CD8-positive, alpha-beta memory T cell (primary cell): ENCODE data around the gene NCKAP5. TPM values are rescaled to one million over a fixed set of nuclear protein-coding genes. Genes with fewer than 3 reads are reported as not detected.

Experiments used
- CTCF ChIA-PET: fragments of 350-600 bp; sonication (Branson Sonifier 250); formaldehyde crosslinking; loops from one replicate; lab custom pipeline; 2021; ENCODE audit warnings: antibody characterized with exemption; lab: Charles Lee
- POLR2A ChIA-PET: fragments of 350-600 bp; sonication (Branson Sonifier 250); formaldehyde crosslinking; loops from one replicate; lab custom pipeline; 2021; ENCODE audit warnings: antibody characterized with exemption; lab: Charles Lee
- DNase-seq, 5 donors: peaks; one replicate each; pipeline versions ENCODE4 v3.0.0 to v3.0.0-alpha.2; 2020 to 2022; ENCODE audit warnings: mixed read lengths in 1 of 5
- H3K27ac ChIP-seq: one replicate; pipeline ENCODE4 v1.7.0; 2013; ENCODE audit warnings: low read depth, mild to moderate bottlenecking, low read length, moderate library complexity
- H3K27me3 ChIP-seq: 2 replicates; pipeline ENCODE4 v1.7.0; 2013; ENCODE audit warnings: low read length, mild to moderate bottlenecking; ENCODE audit not compliant: insufficient read depth, poor library complexity, severe bottlenecking
- H3K36me3 ChIP-seq: 2 replicates; pipeline ENCODE4 v1.7.0; 2013; ENCODE audit warnings: mild to moderate bottlenecking, low read length, moderate library complexity; ENCODE audit not compliant: insufficient read depth
- H3K4me1 ChIP-seq: 2 replicates; pipeline ENCODE4 v1.7.0; 2013; ENCODE audit warnings: mild to moderate bottlenecking, low read length, moderate library complexity; ENCODE audit not compliant: insufficient read depth
- H3K4me3 ChIP-seq: 2 replicates; pipeline ENCODE4 v1.7.0; 2013; ENCODE audit warnings: mild to moderate bottlenecking, low read length
- H3K9me3 ChIP-seq: 2 replicates; pipeline ENCODE4 v1.7.0; 2013; ENCODE audit warnings: mild to moderate bottlenecking, low read length
- H3K27ac Mint-ChIP-seq, 8 donors: one replicate each; pipeline ENCODE4 v1.8.0; 2020 to 2021; ENCODE audit warnings: mixed read lengths in 8 of 8, mild to moderate bottlenecking in 6 of 8, inconsistent platforms in 3 of 8, moderate library complexity in 3 of 8
- H3K27me3 Mint-ChIP-seq, 2 donors: one replicate each; pipeline ENCODE4 v1.8.0; 2020 to 2021; ENCODE audit warnings: mixed read lengths in 2 of 2, mild to moderate bottlenecking in 1 of 2, moderate library complexity in 1 of 2
- H3K36me3 Mint-ChIP-seq, 3 donors: one replicate each; pipeline ENCODE4 v1.8.0; 2020 to 2021; ENCODE audit warnings: mixed read lengths in 3 of 3, inconsistent platforms in 1 of 3, mild to moderate bottlenecking in 1 of 3
- H3K4me1 Mint-ChIP-seq, 3 donors: one replicate each; pipeline ENCODE4 v1.8.0; 2020 to 2021; ENCODE audit warnings: mixed read lengths in 3 of 3, inconsistent platforms in 1 of 3, mild to moderate bottlenecking in 1 of 3
- H3K4me3 Mint-ChIP-seq, 7 donors: one replicate each; pipeline ENCODE4 v1.8.0; 2020 to 2021; ENCODE audit warnings: mixed read lengths in 7 of 7, mild to moderate bottlenecking in 6 of 7, moderate library complexity in 4 of 7, inconsistent platforms in 2 of 7
- H3K9me3 Mint-ChIP-seq, 5 donors: one replicate each; pipeline ENCODE4 v1.8.0; 2020 to 2022; ENCODE audit warnings: mixed read lengths in 5 of 5, mild to moderate bottlenecking in 3 of 5, moderate library complexity in 2 of 5, inconsistent platforms in 1 of 5
- polyA plus RNA-seq: library from polyadenylated mRNA; unstranded; fragments of 300-500 nt; fragmentation: Illumina TruSeq; gene quantifications from one replicate; pipeline ENCODE4 v1.2.3, GENCODE V29; 2021
- total RNA-seq, 2 experiments: library from RNA; stranded (reverse); gene quantifications; one replicate each; pipeline ENCODE4 v1.2.3, GENCODE V29; 2021

Gene NCKAP5
- total and polyA plus RNA-seq, 3 experiments from 2014 or later = not detected

DNA sequence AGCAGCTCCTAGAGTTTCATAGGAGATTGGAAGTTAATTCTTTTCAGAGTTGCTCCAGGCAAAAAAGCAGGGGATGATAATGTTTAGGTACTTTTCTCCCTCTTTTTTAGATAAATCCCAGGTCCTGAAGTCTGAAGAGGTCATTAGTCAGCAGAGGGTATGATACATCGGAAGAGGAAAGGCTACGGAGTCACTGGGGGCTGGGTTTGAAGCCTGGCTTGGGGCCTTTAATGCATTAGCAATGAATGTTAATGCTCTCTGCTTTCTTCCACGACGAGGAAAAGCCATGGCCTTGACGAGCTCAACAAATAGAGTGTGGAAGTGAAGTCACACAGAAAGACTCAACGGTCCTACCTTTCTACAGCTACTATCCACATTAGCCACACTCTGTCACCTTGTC, 235.1 kb downstream of the NCKAP5 start:
- Mint-ChIP-seq H3K4me1 (no peaks in the 10 kb centered on the region), H3K27ac (no peak overlapping the region), H3K4me3 (no peak overlapping the region), H3K27me3 (no peaks in the 10 kb centered on the region), H3K36me3 (no peaks in the 10 kb centered on the region), H3K9me3 (peaks cover 2 to 5% (median 2%) of the 10 kb centered on the region in 5 donors)
- no peaks in the 10 kb centered on the region for H3K4me1 ChIP-seq
- H3K27ac ChIP-seq = no peak overlapping the region
- DNase-seq = no peak
- no peaks in the 10 kb centered on the region for H3K36me3 ChIP-seq
- no peaks in the 10 kb centered on the region for H3K27me3 ChIP-seq
- ChIA-PET CTCF (no interaction called here), POLR2A (no interaction called here)
- H3K4me3 ChIP-seq = no peak overlapping the region
- no peaks in the 10 kb centered on the region for H3K9me3 ChIP-seq

DNA sequence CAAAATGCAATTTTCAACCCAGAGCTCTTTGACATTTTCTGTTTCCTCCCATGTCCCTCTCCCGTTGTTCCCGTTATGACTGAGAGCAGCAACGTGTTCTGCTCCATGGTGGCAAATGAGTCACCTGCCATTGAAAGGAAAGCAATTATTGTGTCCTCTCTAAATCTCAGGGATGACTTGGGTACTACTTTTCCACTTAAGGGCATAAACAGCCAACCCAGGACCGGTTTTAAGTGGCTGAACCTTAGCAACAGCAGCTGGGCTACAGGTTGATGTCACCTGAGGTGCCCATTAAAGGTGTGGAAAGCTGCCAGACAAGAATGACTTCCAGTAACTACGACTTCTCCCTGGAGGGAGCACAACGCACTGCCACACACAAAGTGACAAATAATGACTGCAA, 236.8 kb downstream of the NCKAP5 start:
- H3K4me3 ChIP-seq = no peak overlapping the region
- Mint-ChIP-seq H3K4me1 (no peaks in the 10 kb centered on the region), H3K9me3 (peaks cover 2 to 5% (median 2%) of the 10 kb centered on the region in 5 donors), H3K27ac (no peak overlapping the region), H3K36me3 (no peaks in the 10 kb centered on the region), H3K4me3 (no peak overlapping the region), H3K27me3 (no peaks in the 10 kb centered on the region)
- no peaks in the 10 kb centered on the region for H3K4me1 ChIP-seq
- no peaks in the 10 kb centered on the region for H3K27me3 ChIP-seq
- ChIA-PET POLR2A (no interaction called here), CTCF (no interaction called here)
- DNase-seq = no peak
- no peaks in the 10 kb centered on the region for H3K36me3 ChIP-seq
- no peak overlapping the region for H3K27ac ChIP-seq
- no peaks in the 10 kb centered on the region for H3K9me3 ChIP-seq

DNA sequence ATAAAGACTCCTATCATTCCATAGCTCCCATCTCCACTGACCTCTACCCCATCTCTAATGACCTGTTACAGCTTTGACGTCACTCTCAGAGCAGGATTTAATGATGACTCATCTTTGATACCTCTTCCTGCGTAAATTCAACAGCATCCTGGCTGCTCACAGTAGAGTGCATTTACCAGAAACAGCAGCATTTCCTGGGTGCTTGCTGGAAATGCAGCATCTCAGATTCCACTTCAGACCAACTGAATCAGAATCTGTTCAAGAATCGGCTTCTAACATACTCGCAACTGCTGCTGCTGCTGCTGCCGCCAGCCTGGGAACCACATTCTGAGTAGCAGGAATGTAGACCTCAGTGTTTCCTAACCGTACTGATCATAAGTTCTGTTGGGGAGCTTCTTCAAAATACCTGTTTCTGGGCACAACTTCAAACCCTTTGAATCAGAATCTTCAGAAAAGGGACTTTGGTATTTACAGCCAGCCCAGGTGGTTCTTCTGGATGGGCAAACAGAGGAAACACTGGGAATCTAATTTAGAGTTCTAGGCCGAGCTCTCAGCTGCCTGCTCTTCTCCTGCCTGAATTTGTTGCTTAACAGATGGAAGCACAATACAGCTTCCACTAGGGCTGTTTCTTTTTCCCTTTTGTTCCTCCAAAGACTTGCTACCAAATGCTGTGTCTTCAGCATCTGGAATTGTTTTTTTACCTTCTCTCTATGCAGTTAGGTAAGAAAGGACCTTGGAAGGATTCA, 241.4 kb downstream of the NCKAP5 start:
- H3K9me3 Mint-ChIP-seq = peaks cover 0 to 5% (median 2%) of the 10 kb centered on the region in 5 donors
- Histone ChIP-seq H3K27me3 (no peaks in the 10 kb centered on the region), H3K27ac (no peak overlapping the region), H3K36me3 (no peaks in the 10 kb centered on the region), H3K9me3 (no peaks in the 10 kb centered on the region), H3K4me3 (no peak overlapping the region), H3K4me1 (no peaks in the 10 kb centered on the region)
- CTCF ChIA-PET = no interaction called here
- no peak overlapping the region for H3K4me3 Mint-ChIP-seq
- H3K4me1 Mint-ChIP-seq = no peaks in the 10 kb centered on the region
- H3K36me3 Mint-ChIP-seq = no peaks in the 10 kb centered on the region
- H3K27ac Mint-ChIP-seq = no peak overlapping the region
- POLR2A ChIA-PET = no interaction called here
- no peak for DNase-seq
- no peaks in the 10 kb centered on the region for H3K27me3 Mint-ChIP-seq

DNA sequence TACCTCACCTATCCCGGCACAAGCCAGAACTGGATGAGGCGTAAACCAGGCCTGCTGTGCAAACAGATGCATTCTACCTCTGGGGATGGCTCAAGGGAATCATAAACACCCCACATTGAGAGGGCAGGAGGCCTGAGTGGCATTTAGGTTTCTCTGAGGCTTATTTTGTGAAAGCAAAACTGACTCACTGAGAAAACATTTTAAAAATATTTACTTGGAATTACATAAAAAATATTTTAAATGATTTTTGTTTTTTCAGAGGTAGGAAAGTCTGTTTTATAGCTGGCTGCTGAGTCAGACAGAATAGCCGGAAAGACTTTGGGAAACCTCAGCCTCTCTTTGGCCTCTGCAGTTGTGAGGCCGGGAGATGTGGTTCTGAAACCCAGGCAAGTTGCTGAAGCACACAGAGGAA, 244.1 kb downstream of the NCKAP5 start:
- Histone ChIP-seq H3K4me1 (no peaks in the 10 kb centered on the region), H3K27ac (no peak overlapping the region), H3K27me3 (no peaks in the 10 kb centered on the region), H3K36me3 (no peaks in the 10 kb centered on the region), H3K9me3 (no peaks in the 10 kb centered on the region), H3K4me3 (no peak overlapping the region)
- Mint-ChIP-seq H3K9me3 (peaks cover 0 to 4% (median 0%) of the 10 kb centered on the region in 5 donors), H3K27me3 (no peaks in the 10 kb centered on the region), H3K4me3 (no peak overlapping the region), H3K27ac (no peak overlapping the region), H3K36me3 (no peaks in the 10 kb centered on the region), H3K4me1 (no peaks in the 10 kb centered on the region)
- POLR2A ChIA-PET = no interaction called here
- no peak for DNase-seq
- CTCF ChIA-PET = no interaction called here

DNA sequence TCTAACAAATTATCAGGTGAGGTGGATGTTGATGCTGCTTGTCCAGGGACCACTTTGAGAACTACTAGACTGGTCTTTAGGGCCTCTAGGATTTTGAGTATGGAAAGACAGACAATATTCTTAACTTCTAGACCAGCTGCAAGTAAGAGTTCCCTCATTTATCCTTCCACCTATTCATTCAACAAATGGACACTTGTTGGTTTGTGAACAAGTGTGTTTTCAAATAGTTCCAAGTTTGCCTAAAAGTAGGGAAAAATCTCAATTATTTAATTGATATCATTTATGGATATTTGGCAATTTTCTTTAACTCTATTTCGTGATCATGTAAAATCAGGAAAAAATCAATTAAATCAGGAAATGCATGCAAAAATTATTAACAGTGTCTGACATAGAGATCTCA, 245.4 kb downstream of the NCKAP5 start:
- Mint-ChIP-seq H3K4me1 (no peaks in the 10 kb centered on the region), H3K9me3 (peaks cover 0 to 4% (median 0%) of the 10 kb centered on the region in 5 donors), H3K4me3 (no peak overlapping the region), H3K36me3 (no peaks in the 10 kb centered on the region), H3K27me3 (no peaks in the 10 kb centered on the region), H3K27ac (no peak overlapping the region)
- H3K9me3 ChIP-seq = no peaks in the 10 kb centered on the region
- H3K27me3 ChIP-seq = no peaks in the 10 kb centered on the region
- no peak overlapping the region for H3K27ac ChIP-seq
- H3K4me1 ChIP-seq = no peaks in the 10 kb centered on the region
- no peak overlapping the region for H3K4me3 ChIP-seq
- ChIA-PET POLR2A (no interaction called here), CTCF (no interaction called here)
- H3K36me3 ChIP-seq = no peaks in the 10 kb centered on the region
- no peak for DNase-seq

DNA sequence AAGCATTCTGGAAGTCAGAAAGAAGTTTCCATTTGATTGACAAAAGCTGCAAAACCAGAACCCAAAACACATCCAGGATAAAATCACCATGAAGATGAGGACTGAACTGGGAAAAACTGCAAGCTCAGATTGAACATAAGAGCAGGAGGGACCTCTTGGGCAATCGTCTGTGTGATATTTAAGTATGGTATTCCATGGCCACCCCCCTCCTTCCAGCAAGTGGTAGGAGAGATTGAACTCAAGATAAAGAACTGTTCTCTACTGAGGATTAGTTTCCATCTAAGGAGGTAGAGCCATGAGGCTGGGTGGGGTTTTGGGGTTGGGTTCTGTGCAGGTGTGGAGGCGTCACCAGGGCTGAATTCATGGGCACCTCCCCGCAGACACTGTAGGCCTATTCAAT, 251.1 kb downstream of the NCKAP5 start:
- CTCF ChIA-PET = no interaction called here
- POLR2A ChIA-PET = no interaction called here
- H3K4me3 Mint-ChIP-seq = no peak overlapping the region

DNA sequence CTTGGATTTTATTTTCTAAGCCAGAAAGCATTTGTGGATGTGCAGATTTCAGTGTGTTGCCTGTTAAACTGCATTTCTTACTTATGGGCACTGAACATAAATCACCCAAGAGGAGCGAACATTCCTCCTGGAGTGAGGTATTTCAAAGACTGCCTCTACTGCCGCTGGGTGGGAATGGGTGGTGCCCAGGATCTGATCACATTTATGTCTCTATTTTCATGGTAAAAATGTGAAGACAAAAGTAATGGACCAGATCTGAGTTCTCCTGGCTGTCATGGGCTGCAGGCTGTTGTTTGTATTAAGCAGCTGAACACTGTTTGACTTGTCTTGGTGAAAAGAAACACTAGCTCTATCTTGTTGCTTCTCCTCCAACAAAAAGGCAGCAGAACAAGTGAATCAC, 251.7 kb downstream of the NCKAP5 start:
- Mint-ChIP-seq H3K27ac (no peak overlapping the region), H3K27me3 (no peaks in the 10 kb centered on the region), H3K36me3 (peaks cover 0 to 1% (median 0%) of the 10 kb centered on the region in 3 donors), H3K9me3 (peaks cover 0 to 10% (median 5%) of the 10 kb centered on the region in 5 donors), H3K4me1 (no peaks in the 10 kb centered on the region), H3K4me3 (no peak overlapping the region)
- Histone ChIP-seq H3K9me3 (no peaks in the 10 kb centered on the region), H3K27ac (no peak overlapping the region), H3K36me3 (no peaks in the 10 kb centered on the region), H3K4me1 (no peaks in the 10 kb centered on the region), H3K4me3 (no peak overlapping the region), H3K27me3 (no peaks in the 10 kb centered on the region)
- ChIA-PET POLR2A (no interaction called here), CTCF (no interaction called here)
- DNase-seq = no peak

More for the DNA sequence above, 251.1 kb downstream of the NCKAP5 start:
- no peaks in the 10 kb centered on the region for H3K27me3 ChIP-seq
- H3K4me1 Mint-ChIP-seq = no peaks in the 10 kb centered on the region
- H3K9me3 ChIP-seq = no peaks in the 10 kb centered on the region
- H3K4me3 ChIP-seq = no peak overlapping the region
- H3K27me3 Mint-ChIP-seq = no peaks in the 10 kb centered on the region
- no peaks in the 10 kb centered on the region for H3K36me3 ChIP-seq
- H3K27ac ChIP-seq = no peak overlapping the region
- H3K9me3 Mint-ChIP-seq = peaks cover 0 to 10% (median 7%) of the 10 kb centered on the region in 5 donors
- no peaks in the 10 kb centered on the region for H3K4me1 ChIP-seq
- H3K27ac Mint-ChIP-seq = no peak overlapping the region
- no peak for DNase-seq
- H3K36me3 Mint-ChIP-seq = peaks cover 0 to 1% (median 0%) of the 10 kb centered on the region in 3 donors

DNA sequence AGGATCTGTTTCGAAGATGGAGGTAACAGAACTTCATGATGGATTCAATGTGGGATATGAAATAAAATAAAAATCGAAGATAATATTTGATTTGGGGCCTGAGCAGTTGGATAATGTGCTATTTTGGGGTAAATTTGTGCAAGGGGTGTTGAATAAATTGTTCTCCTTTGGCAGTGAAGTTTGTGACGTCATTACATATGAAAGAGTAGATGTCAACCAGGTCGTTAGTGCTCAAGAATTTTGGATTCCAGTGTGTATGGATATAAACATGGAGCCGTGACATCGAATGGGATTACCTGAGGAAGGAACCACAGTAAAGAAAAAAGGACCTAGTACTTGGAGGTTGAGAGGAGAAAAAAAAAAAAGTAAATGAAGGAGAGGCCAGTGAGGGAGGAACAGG, 253.0 kb downstream of the NCKAP5 start:
- Mint-ChIP-seq H3K36me3 (peaks cover 0 to 1% (median 0%) of the 10 kb centered on the region in 3 donors), H3K4me1 (no peaks in the 10 kb centered on the region), H3K9me3 (peaks cover 0 to 13% (median 5%) of the 10 kb centered on the region in 5 donors), H3K4me3 (no peak overlapping the region), H3K27ac (no peak overlapping the region), H3K27me3 (no peaks in the 10 kb centered on the region)
- ChIA-PET CTCF (no interaction called here), POLR2A (no interaction called here)
- Histone ChIP-seq H3K9me3 (no peaks in the 10 kb centered on the region), H3K27me3 (no peaks in the 10 kb centered on the region), H3K4me1 (no peaks in the 10 kb centered on the region), H3K27ac (no peak overlapping the region), H3K36me3 (no peaks in the 10 kb centered on the region), H3K4me3 (no peak overlapping the region)
- DNase-seq = no peak
